HepG2 (cell line): ENCODE data around the gene ALCAM. TPM values are rescaled to one million over a fixed set of nuclear protein-coding genes. Genes with fewer than 3 reads are reported as not detected.
A peak's percentile ranks its signal among the peaks of the same experiment; 100 is the strongest.

Experiments
- ATAC-seq: fragments of 200-7000 bp; cut with Tn5 transposase; 3 replicates; pipeline ENCODE4 v1.9.1; 2020; ENCODE audit warnings: mild to moderate bottlenecking, moderate library complexity
- BruUV-seq: library from RNA; stranded (reverse); fragments of 400-500 nt; replicated peaks from 2 replicates; lab custom pipeline; 2021; lab: Mats Ljungman, UMichigan
- CTCF ChIA-PET: fragments of 300-600 bp; formaldehyde crosslinking; extraction: SDS; loops from one replicate; lab custom pipeline; 2021; ENCODE audit warnings: low total read pairs, inconsistent platforms, low intra/inter-chr PET ratio; lab: Yijun Ruan, JAX
- POLR2A ChIA-PET: fragments of 350-600 bp; sonication (Branson Sonifier 250); formaldehyde crosslinking; loops from one replicate; lab custom pipeline; 2020; ENCODE audit warnings: antibody characterized with exemption, inconsistent platforms; lab: Yijun Ruan, JAX
- DNase-seq: peaks from one replicate; pipeline ENCODE4 v3.0.0-alpha.2; 2015; ENCODE audit warnings: low spot score
- FAIRE-seq: peaks from 3 replicates; lab custom pipeline; 2011; peaks lifted over from hg19 to GRCh38; lab: Jason Lieb, UNC
- H2AFZ ChIP-seq: one replicate; pipeline ENCODE4 v1.6.1; 2011; ENCODE audit warnings: low read length, inconsistent platforms
- H3K27ac ChIP-seq: fragments of 300-600 bp; 3 replicates; pipeline ENCODE4 v1.8.0; 2011; ENCODE audit warnings: mixed run types, mild to moderate bottlenecking, mixed read lengths, low read length, inconsistent platforms; ENCODE audit not compliant: insufficient read depth; ENCODE audit errors: extremely low read length
- H3K27me3 ChIP-seq, 2 experiments: fragments of 200-600 bp in 1 of 2; 2 replicates in 1 of 2; 3 replicates in 1 of 2; pipeline versions ENCODE4 v1.6.0 to v1.8.0; 2011; ENCODE audit warnings: low read length in 2 of 2, mild to moderate bottlenecking in 2 of 2, moderate library complexity in 2 of 2, inconsistent platforms in 1 of 2; ENCODE audit not compliant: insufficient read depth in 2 of 2, control insufficient read depth in 1 of 2
- H3K36me3 ChIP-seq, 2 experiments: fragments of 200-600 bp in 1 of 2; replicated peaks in 1 of 2; 2 replicates in 1 of 2; 3 replicates in 1 of 2; pipeline versions ENCODE4 v1.5.1 to v1.8.0; 2011; ENCODE audit warnings: low read length in 2 of 2, inconsistent platforms in 1 of 2; ENCODE audit not compliant: insufficient read depth in 2 of 2, control insufficient read depth in 1 of 2
- H3K4me1 ChIP-seq: 2 replicates; pipeline ENCODE4 v1.5.1; 2012; ENCODE audit warnings: low read length, inconsistent platforms; ENCODE audit not compliant: insufficient read depth
- H3K4me2 ChIP-seq: 2 replicates; pipeline ENCODE4 v1.6.0; 2011; ENCODE audit warnings: low read depth, low read length, inconsistent platforms
- H3K4me3 ChIP-seq, 3 experiments: fragments of 200-600 bp in 1 of 3; sonication (generic), shearing (Covaris generic) in 1 of 3; replicated peaks in 1 of 3; 2 replicates each; pipeline ENCODE4 v1.5.1; 2011 to 2016; ENCODE audit warnings: low read length in 3 of 3, inconsistent platforms in 2 of 3, low read depth in 2 of 3, mild to moderate bottlenecking in 2 of 3, control low read depth in 1 of 3, mixed read lengths in 1 of 3; ENCODE audit not compliant: insufficient read depth in 1 of 3
- H3K79me2 ChIP-seq: one replicate; pipeline ENCODE4 v1.6.1; 2011; ENCODE audit warnings: low read length, inconsistent platforms; ENCODE audit not compliant: insufficient read depth
- H3K9ac ChIP-seq: 2 replicates; pipeline ENCODE4 v1.6.0; 2011; ENCODE audit warnings: mild to moderate bottlenecking, low read depth, low read length, inconsistent platforms; ENCODE audit not compliant: insufficient read depth
- H3K9me3 ChIP-seq: 2 replicates; pipeline ENCODE4 v1.5.1; 2012; ENCODE audit warnings: mild to moderate bottlenecking, low read length
- H4K20me1 ChIP-seq: 2 replicates; pipeline ENCODE4 v1.6.0; 2011; ENCODE audit warnings: inconsistent platforms, mild to moderate bottlenecking, low read length, moderate library complexity; ENCODE audit not compliant: insufficient read depth
- ATAD3A ChIP-seq: sonication (generic); formaldehyde crosslinking; IDR thresholded peaks from 2 replicates; pipeline ENCODE4 v1.4.0; 2020; ENCODE audit warnings: missing genetic modification reagents
- HOXA9 ChIP-seq: sonication (generic); formaldehyde crosslinking; IDR thresholded peaks from 2 replicates; pipeline ENCODE4 v1.8.1; 2022; ENCODE audit warnings: missing genetic modification reagents, mild to moderate bottlenecking, moderate library complexity, borderline replicate concordance
- PLRG1 ChIP-seq: fragments of 450-650 bp; conservative IDR thresholded peaks from 2 replicates; pipeline ENCODE4 v1.6.1; 2016
- PPARG ChIP-seq: conservative IDR thresholded peaks from 2 replicates; pipeline ENCODE4 v1.6.1; 2016; ENCODE audit warnings: missing biosample characterization, missing genetic modification reagents
- SRSF9 ChIP-seq: fragments of 200-400 bp; formaldehyde crosslinking; IDR thresholded peaks from 2 replicates; pipeline ENCODE4 v1.6.1; 2018; ENCODE audit warnings: borderline replicate concordance, mild to moderate bottlenecking, low read depth, low read length; ENCODE audit not compliant: insufficient read depth, poor library complexity, severe bottlenecking
- TEAD2 ChIP-seq: sonication (generic); formaldehyde crosslinking; IDR thresholded peaks from 2 replicates; pipeline ENCODE4 v1.9.0; 2021; ENCODE audit warnings: missing genetic modification reagents
- ZFX ChIP-seq: sonication (generic); formaldehyde crosslinking; IDR thresholded peaks from 2 replicates; pipeline ENCODE4 v1.4.0; 2020; ENCODE audit warnings: mild to moderate bottlenecking, low read depth, missing genetic modification reagents, moderate library complexity
- ZNF562 ChIP-seq: sonication (generic); formaldehyde crosslinking; IDR thresholded peaks from 2 replicates; pipeline ENCODE4 v1.8.0; 2022; ENCODE audit warnings: missing genetic modification reagents, borderline replicate concordance
- WGBS: methylation state at CpG from one replicate; pipeline ENCODE4 v1.1.6; 2017; ENCODE audit warnings: low lambda C conversion rate; 5-methylcytosine and 5-hydroxymethylcytosine counted together
- in situ Hi-C: cut with HindIII; loops from 2 replicates; pipeline ENCODE4 v1.10.0; 2017; ENCODE audit warnings: low pct_unique_long_range_greater_than_20kb; ENCODE audit not compliant: extremely low pct_ligation_motif_present
- intact Hi-C: fragments of 100-400 bp; cut with micrococcal nuclease; formaldehyde crosslinking; loops from one replicate; pipeline ENCODE4 v1.10.0; 2022; ENCODE audit not compliant: unreplicated experiment
- polyA plus RNA-seq, 8 experiments: library from polyadenylated mRNA; depleted of rRNA in 3 of 8; stranded (reverse) in 7 of 8; unstranded in 1 of 8; fragments of >200 nt; fragmentation: Illumina TruSeq in 4 of 8; extraction: Trizol in 4 of 8; gene quantifications; 2 replicates each; pipeline versions ENCODE4 v1.2.1 to v1.2.3, GENCODE V29; 2011 to 2016; ENCODE audit warnings: low read depth in 4 of 8, missing spikeins in 1 of 8, mixed read lengths in 1 of 8; ENCODE audit not compliant: insufficient read depth in 1 of 8
- total RNA-seq, 5 experiments: library from RNA; depleted of rRNA; stranded (reverse); fragments of >200 nt; fragmentation: Illumina TruSeq; extraction: Trizol; gene quantifications; 2 replicates each; pipeline ENCODE4 v1.2.3, GENCODE V29; 2016; ENCODE audit warnings: low read depth in 1 of 5
- TF ChIP-seq, protein P1 (sequence below): sonication (generic); formaldehyde crosslinking; conservative IDR thresholded peaks from 2 replicates; pipeline ENCODE4 v1.5.0; 2020; ENCODE audit warnings: missing genetic modification reagents
- TF ChIP-seq, protein P2 (sequence below): IDR thresholded peaks from 2 replicates; pipeline ENCODE4 v1.6.1; 2016; ENCODE audit warnings: missing genetic modification reagents, missing compliant biosample characterization
- TF ChIP-seq, protein P3 (sequence below): sonication (generic); formaldehyde crosslinking; IDR thresholded peaks from one replicate; pipeline ENCODE4 v1.5.1; 2020; ENCODE audit warnings: mild to moderate bottlenecking, missing genetic modification reagents; ENCODE audit errors: not compliant biosample characterization

Gene ALCAM
- total and polyA plus RNA-seq, 2 of the 13 experiments (the other 11 are each of a cell fraction or from before 2014, with no cell fraction given), result 26.0 to 33.1 TPM

DNA sequence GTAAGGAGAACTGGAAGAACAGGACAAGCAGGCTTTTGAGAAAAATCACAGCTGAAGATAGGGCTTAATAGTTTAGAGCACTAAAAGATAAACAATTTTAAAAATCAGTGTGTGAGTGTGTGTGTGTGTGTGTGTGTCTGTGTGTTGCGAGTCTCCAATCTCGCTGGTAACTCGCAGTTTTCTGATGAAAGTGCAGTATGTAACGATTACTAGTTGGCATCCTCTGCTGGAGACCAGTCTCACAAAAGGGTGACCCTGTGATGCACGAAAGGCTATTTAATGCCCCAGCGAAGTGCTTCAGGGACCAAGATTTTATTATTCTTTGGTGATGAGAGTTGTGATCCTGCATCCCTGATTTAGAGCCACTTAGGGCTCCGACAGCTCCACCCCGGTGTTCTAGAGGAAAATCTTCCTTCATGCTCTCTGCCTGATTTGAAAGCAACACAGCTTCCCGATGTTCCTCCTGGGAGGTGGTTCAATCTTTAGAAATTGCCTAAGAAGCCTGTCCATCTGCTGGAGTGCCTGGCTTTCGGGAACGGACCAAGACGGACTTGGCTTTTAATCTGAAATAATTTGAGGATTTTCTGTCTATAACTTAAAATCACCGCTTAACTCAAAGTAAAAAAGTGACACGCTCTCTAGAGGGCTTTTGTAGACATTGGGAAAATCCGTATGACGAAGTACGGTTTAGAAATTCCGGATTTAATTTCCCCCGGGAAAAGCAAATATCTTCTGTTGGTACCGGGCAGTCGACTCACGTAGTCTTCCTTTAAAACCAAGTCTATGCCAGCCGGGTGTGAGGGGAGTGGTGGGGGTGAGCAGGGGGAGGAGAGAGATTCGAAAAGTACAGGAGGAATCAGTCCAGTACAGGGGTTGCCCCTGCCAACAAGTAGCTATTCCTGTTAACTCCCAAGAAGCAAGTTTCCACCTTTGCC, 1.1 kb upstream of the ALCAM start:
- no peak overlapping the region for H3K27ac ChIP-seq
- ChIA-PET POLR2A (interaction anchor here (1.0 to 7.5 kb wide), 3 partner anchors 21 to 152 kb away, joined by 4 to 99 read pairs (median 4); no protein-coding TSS in a partner anchor), CTCF (interaction anchor here (0.7 to 1.5 kb wide), 3 partner anchors 143 to 770 kb away, joined by 3 to 4 read pairs (median 3); no protein-coding TSS in a partner anchor)
- H4K20me1 ChIP-seq, result no peaks in the 10 kb centered on the region
- ATAC-seq, result peak; percentile 0; the same call in 1 of the 3 replicates
- no peaks in the 10 kb centered on the region for H3K9me3 ChIP-seq
- H3K9ac ChIP-seq, result peak overlapping the region; percentile 48; the same call in 1 of the 2 replicates
- no peaks in the 10 kb centered on the region; a peak in 1 of 5 replicates for H3K27me3 ChIP-seq
- no peaks in the 10 kb centered on the region for H3K36me3 ChIP-seq
- no peak for FAIRE-seq
- H3K4me2 ChIP-seq, result peak overlapping the region; percentile 93
- intact Hi-C loops, result loop anchor here (1.0 to 10.0 kb wide), 6 partner anchors 22 to 803 kb away; no protein-coding TSS in a partner anchor
- H3K4me1 ChIP-seq, result peaks cover 20% of the 10 kb centered on the region
- H3K4me3 ChIP-seq, result peak overlapping the region; percentile 54 to 91 (median 61)
- no peak for DNase-seq
- no TSS peak for BruUV-seq
- peaks cover 36% of the 10 kb centered on the region for H3K79me2 ChIP-seq
- H2AFZ ChIP-seq, result peak overlapping the region; percentile 17
- in situ Hi-C loops, result loop anchor here (5.0 to 25.0 kb wide), 2 partner anchors 147 to 753 kb away; no protein-coding TSS in a partner anchor
- 4% methylated on average over 24 of the region's 24 CpGs for WGBS
- TF ChIP-seq ZNF562 (no peak), ATAD3A (CRISPR knock-in tag) (no peak), ZFX (no peak), PPARG (CRISPR knock-in tag) (no peak), PLRG1 (no peak), HOXA9 (CRISPR knock-in tag) (no peak), TEAD2 (no peak), SRSF9 (no peak)
- TF ChIP-seq, protein P1, sequence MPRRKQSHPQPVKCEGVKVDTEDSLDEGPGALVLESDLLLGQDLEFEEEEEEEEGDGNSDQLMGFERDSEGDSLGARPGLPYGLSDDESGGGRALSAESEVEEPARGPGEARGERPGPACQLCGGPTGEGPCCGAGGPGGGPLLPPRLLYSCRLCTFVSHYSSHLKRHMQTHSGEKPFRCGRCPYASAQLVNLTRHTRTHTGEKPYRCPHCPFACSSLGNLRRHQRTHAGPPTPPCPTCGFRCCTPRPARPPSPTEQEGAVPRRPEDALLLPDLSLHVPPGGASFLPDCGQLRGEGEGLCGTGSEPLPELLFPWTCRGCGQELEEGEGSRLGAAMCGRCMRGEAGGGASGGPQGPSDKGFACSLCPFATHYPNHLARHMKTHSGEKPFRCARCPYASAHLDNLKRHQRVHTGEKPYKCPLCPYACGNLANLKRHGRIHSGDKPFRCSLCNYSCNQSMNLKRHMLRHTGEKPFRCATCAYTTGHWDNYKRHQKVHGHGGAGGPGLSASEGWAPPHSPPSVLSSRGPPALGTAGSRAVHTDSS, result no peak
- TF ChIP-seq, protein P2, sequence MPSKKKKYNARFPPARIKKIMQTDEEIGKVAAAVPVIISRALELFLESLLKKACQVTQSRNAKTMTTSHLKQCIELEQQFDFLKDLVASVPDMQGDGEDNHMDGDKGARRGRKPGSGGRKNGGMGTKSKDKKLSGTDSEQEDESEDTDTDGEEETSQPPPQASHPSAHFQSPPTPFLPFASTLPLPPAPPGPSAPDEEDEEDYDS (CRISPR knock-in tag), result no peak
- TF ChIP-seq, protein P3, sequence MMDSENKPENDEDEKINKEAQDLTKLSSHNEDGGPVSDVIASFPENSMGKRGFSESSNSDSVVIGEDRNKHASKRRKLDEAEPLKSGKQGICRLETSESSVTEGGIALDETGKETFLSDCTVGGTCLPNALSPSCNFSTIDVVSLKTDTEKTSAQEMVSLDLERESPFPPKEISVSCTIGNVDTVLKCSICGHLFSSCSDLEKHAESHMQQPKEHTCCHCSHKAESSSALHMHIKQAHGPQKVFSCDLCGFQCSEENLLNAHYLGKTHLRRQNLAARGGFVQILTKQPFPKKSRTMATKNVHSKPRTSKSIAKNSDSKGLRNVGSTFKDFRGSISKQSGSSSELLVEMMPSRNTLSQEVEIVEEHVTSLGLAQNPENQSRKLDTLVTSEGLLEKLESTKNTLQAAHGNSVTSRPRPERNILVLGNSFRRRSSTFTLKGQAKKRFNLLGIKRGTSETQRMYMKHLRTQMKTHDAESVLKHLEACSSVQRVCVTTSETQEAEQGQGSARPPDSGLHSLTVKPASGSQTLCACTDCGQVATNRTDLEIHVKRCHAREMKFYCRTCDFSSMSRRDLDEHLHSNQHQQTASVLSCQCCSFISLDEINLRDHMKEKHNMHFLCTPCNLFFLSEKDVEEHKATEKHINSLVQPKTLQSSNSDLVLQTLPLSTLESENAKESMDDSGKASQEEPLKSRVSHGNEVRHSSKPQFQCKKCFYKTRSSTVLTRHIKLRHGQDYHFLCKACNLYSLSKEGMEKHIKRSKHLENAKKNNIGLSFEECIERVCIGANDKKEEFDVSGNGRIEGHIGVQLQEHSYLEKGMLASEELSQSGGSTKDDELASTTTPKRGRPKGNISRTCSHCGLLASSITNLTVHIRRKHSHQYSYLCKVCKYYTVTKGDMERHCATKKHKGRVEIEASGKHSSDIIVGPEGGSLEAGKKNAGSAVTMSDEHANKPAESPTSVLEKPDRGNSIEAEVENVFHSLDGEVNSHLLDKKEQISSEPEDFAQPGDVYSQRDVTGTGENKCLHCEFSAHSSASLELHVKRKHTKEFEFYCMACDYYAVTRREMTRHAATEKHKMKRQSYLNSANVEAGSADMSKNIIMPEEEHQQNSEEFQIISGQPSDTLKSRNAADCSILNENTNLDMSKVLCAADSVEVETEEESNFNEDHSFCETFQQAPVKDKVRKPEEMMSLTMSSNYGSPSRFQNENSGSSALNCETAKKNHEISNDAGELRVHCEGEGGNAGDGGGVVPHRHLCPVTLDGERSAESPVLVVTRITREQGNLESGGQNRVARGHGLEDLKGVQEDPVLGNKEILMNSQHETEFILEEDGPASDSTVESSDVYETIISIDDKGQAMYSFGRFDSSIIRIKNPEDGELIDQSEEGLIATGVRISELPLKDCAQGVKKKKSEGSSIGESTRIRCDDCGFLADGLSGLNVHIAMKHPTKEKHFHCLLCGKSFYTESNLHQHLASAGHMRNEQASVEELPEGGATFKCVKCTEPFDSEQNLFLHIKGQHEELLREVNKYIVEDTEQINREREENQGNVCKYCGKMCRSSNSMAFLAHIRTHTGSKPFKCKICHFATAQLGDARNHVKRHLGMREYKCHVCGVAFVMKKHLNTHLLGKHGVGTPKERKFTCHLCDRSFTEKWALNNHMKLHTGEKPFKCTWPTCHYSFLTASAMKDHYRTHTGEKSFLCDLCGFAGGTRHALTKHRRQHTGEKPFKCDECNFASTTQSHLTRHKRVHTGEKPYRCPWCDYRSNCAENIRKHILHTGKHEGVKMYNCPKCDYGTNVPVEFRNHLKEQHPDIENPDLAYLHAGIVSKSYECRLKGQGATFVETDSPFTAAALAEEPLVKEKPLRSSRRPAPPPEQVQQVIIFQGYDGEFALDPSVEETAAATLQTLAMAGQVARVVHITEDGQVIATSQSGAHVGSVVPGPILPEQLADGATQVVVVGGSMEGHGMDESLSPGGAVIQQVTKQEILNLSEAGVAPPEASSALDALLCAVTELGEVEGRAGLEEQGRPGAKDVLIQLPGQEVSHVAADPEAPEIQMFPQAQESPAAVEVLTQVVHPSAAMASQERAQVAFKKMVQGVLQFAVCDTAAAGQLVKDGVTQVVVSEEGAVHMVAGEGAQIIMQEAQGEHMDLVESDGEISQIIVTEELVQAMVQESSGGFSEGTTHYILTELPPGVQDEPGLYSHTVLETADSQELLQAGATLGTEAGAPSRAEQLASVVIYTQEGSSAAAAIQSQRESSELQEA (CRISPR knock-in tag), result no peak
